Parathyroid adenoma (tissue), 2 donors: ENCODE measurements around the gene PI3.
A peak's percentile ranks its signal among the peaks of the same experiment; 100 is the strongest.
"Not testable (repeated sequence)": the region's sequence is repeated elsewhere in the genome, so short reads cannot be mapped to it uniquely, and the experiment has no call there.

Source experiments
- H2AFZ ChIP-seq: fragments of 300-600 bp; sonication (generic); one replicate; pipeline ENCODE4 v1.7.0; 2017; ENCODE audit warnings: antibody characterized with exemption, mild to moderate bottlenecking
- H3K27ac ChIP-seq: fragments of 300-600 bp; sonication (generic); one replicate; pipeline ENCODE4 v1.7.0; 2017
- H3K27me3 ChIP-seq: fragments of 300-600 bp; sonication (generic); one replicate; pipeline ENCODE4 v1.7.0; 2017; ENCODE audit warnings: low read length; ENCODE audit not compliant: control insufficient read depth, insufficient read depth
- H3K36me3 ChIP-seq: fragments of 300-600 bp; sonication (generic); one replicate; pipeline ENCODE4 v1.7.0; 2017; ENCODE audit warnings: low read length; ENCODE audit not compliant: control insufficient read depth, insufficient read depth
- H3K4me1 ChIP-seq: fragments of 300-600 bp; sonication (generic); one replicate; pipeline ENCODE4 v1.7.0; 2017; ENCODE audit warnings: control low read depth
- H3K4me2 ChIP-seq: fragments of 300-600 bp; sonication (generic); one replicate; pipeline ENCODE4 v1.7.0; 2017; ENCODE audit warnings: low read length
- H3K4me3 ChIP-seq: fragments of 300-600 bp; sonication (generic); one replicate; pipeline ENCODE4 v1.7.0; 2017; ENCODE audit warnings: low read depth, low read length
- H3K79me2 ChIP-seq: fragments of 300-600 bp; sonication (generic); one replicate; pipeline ENCODE4 v1.7.0; 2017; ENCODE audit warnings: control low read depth
- H3K9ac ChIP-seq: fragments of 300-600 bp; sonication (generic); one replicate; pipeline ENCODE4 v1.7.0; 2017; ENCODE audit warnings: mild to moderate bottlenecking
- H3K9me3 ChIP-seq: fragments of 300-600 bp; sonication (generic); one replicate; pipeline ENCODE4 v1.7.0; 2017; ENCODE audit warnings: low read length; ENCODE audit not compliant: control insufficient read depth
- CTCF ChIP-seq: fragments of 300-600 bp; sonication (generic); IDR thresholded peaks from one replicate; pipeline ENCODE4 v1.7.0; 2017; ENCODE audit warnings: antibody characterized with exemption, mild to moderate bottlenecking
- donor health status: primary hyperparathyroidism.

PI3 gene

GRCh38 chr20:45174434-45175364, at the start of gene PI3:
PI3 (plus strand) TSS chr20:45174902; CDS start chr20:45174923, 21 bp downstream.
- Histone ChIP-seq H3K27me3 (no peaks in the 10 kb centered on the region), H3K9me3 (no peaks in the 10 kb centered on the region), H3K4me2 (no peak within 1 kb of the TSS), H2AFZ (no peak within 1 kb of the TSS), H3K4me1 (no peaks in the 10 kb centered on the region), H3K4me3 (no peak within 1 kb of the TSS), H3K9ac (no peak within 1 kb of the TSS), H3K79me2 (no peaks in the 10 kb centered on the region), H3K27ac (no peak within 1 kb of the TSS), H3K36me3 (no peaks in the 10 kb centered on the region)
- TF ChIP-seq CTCF: no peak

GRCh38 chr20:45128099-45128498, 46.6 kb upstream of the PI3 start:
- H3K79me2 ChIP-seq: no peaks in the 10 kb centered on the region
- no peak overlapping the region for H3K27ac ChIP-seq
- no peak overlapping the region for H3K9ac ChIP-seq
- H3K4me3 ChIP-seq: no peak overlapping the region
- H3K9me3 ChIP-seq: no peaks in the 10 kb centered on the region
- H3K27me3 ChIP-seq: no peaks in the 10 kb centered on the region
- TF ChIP-seq CTCF: no peak
- H3K4me2 ChIP-seq: no peak overlapping the region
- no peaks in the 10 kb centered on the region for H3K4me1 ChIP-seq
- H3K36me3 ChIP-seq: no peaks in the 10 kb centered on the region
- H2AFZ ChIP-seq: no peak overlapping the region

GRCh38 chr20:45136911-45137310, 37.8 kb upstream of the PI3 start:
- Histone ChIP-seq H3K9me3 (no peaks in the 10 kb centered on the region), H3K4me2 (no peak overlapping the region), H3K79me2 (no peaks in the 10 kb centered on the region), H3K27ac (no peak overlapping the region), H3K9ac (no peak overlapping the region), H3K27me3 (no peaks in the 10 kb centered on the region), H2AFZ (no peak overlapping the region), H3K4me1 (no peaks in the 10 kb centered on the region), H3K4me3 (no peak overlapping the region), H3K36me3 (no peaks in the 10 kb centered on the region)
- TF ChIP-seq CTCF: no peak

- H3K9me3 ChIP-seq: no peaks in the 10 kb centered on the region
- peak; percentile 34 for TF ChIP-seq CTCF
- no peaks in the 10 kb centered on the region for H3K27me3 ChIP-seq
- H2AFZ ChIP-seq: no peak overlapping the region
- no peak overlapping the region for H3K27ac ChIP-seq
- H3K79me2 ChIP-seq: no peaks in the 10 kb centered on the region
- no peaks in the 10 kb centered on the region for H3K4me1 ChIP-seq
- no peak overlapping the region for H3K9ac ChIP-seq
- no peak overlapping the region for H3K4me3 ChIP-seq
- no peaks in the 10 kb centered on the region for H3K36me3 ChIP-seq
- no peak overlapping the region for H3K4me2 ChIP-seq
Measured at GRCh38 chr20:45138561-45139300, 36.0 kb upstream of the PI3 start.

- not testable (repeated sequence) for H3K4me1 ChIP-seq, H3K79me2 ChIP-seq, H3K27ac ChIP-seq, H3K9ac ChIP-seq, H2AFZ ChIP-seq, H3K4me2 ChIP-seq, H3K36me3 ChIP-seq, H3K4me3 ChIP-seq, H3K9me3 ChIP-seq, H3K27me3 ChIP-seq
Measured at GRCh38 chr20:45139733-45140375, 34.8 kb upstream of the PI3 start.
